PFSK-1 (cell line): ENCODE results near the gene BCO1.

Experiments
- POLR2AphosphoS5 ChIP-seq: IDR thresholded peaks from 2 replicates; pipeline ENCODE4 v1.6.1; 2012; ENCODE audit warnings: low read depth, mild to moderate bottlenecking, control low read depth, low read length, moderate library complexity
- REST ChIP-seq, 2 experiments: IDR thresholded peaks; 2 replicates each; pipeline versions ENCODE4 v1.6.1 to v1.8.0; 2011 to 2012; ENCODE audit warnings: low read depth in 2 of 2, low read length in 2 of 2, control low read depth in 1 of 2, inconsistent platforms in 1 of 2, mild to moderate bottlenecking in 1 of 2, moderate library complexity in 1 of 2; ENCODE audit not compliant: insufficient read depth in 1 of 2
- SIN3A ChIP-seq: IDR thresholded peaks from 2 replicates; pipeline ENCODE4 v1.6.1; 2012; ENCODE audit warnings: mild to moderate bottlenecking, low read length, moderate library complexity, borderline replicate concordance; ENCODE audit not compliant: insufficient read depth

GRCh38 chr16:81239367-81240121, 1.1 kb downstream of the BCO1 start:
- TF ChIP-seq SIN3A (no peak), REST (IDR thresholded peaks at IDR 0.05; ENCODE audit: insufficient read depth in 1 of 2, low read depth in 2 of 2, low read length in 2 of 2) (no peak), POLR2AphosphoS5 (no peak)
